GM23338 (cell line): ENCODE results near the gene NFXL1. TPM values are rescaled to one million over a fixed set of nuclear protein-coding genes. Genes with fewer than 3 reads are reported as not detected.

ENCODE experiments used
- ATAC-seq: fragments of 200-7000 bp; cut with Tn5 transposase; 3 replicates; pipeline ENCODE4 v1.9.1; 2020
- DNase-seq: peaks from one replicate; pipeline ENCODE4 v3.0.0-alpha.2; 2015; ENCODE audit warnings: low spot score
- H2AFZ ChIP-seq: fragments of 200-600 bp; sonication (generic); 2 replicates; pipeline ENCODE4 v1.8.0; 2016; ENCODE audit warnings: antibody characterized with exemption, mild to moderate bottlenecking, moderate library complexity
- H3F3A ChIP-seq: fragments of 200-600 bp; sonication (generic); replicated peaks from 2 replicates; pipeline ENCODE4 v1.8.0; 2017; ENCODE audit warnings: antibody characterized with exemption, mixed run types, low read depth
- H3K27ac ChIP-seq: fragments of 200-600 bp; sonication (generic); 2 replicates; pipeline ENCODE4 v1.6.1; 2016; ENCODE audit warnings: low read depth
- H3K27me3 ChIP-seq: fragments of 200-600 bp; sonication (generic); 2 replicates; pipeline ENCODE4 v1.8.0; 2016; ENCODE audit warnings: mild to moderate bottlenecking, mixed run types, moderate library complexity; ENCODE audit not compliant: insufficient read depth
- H3K36me3 ChIP-seq: fragments of 200-600 bp; sonication (generic); 2 replicates; pipeline ENCODE4 v1.8.0; 2016; ENCODE audit warnings: mild to moderate bottlenecking; ENCODE audit not compliant: insufficient read depth
- H3K4me1 ChIP-seq: fragments of 200-600 bp; sonication (generic); 2 replicates; pipeline ENCODE4 v1.8.0; 2016; ENCODE audit warnings: mild to moderate bottlenecking, moderate library complexity; ENCODE audit not compliant: insufficient read depth
- H3K4me2 ChIP-seq: fragments of 200-600 bp; sonication (generic); 2 replicates; pipeline ENCODE4 v1.7.1; 2017; ENCODE audit warnings: mixed run types
- H3K4me3 ChIP-seq: fragments of 200-600 bp; sonication (generic); 2 replicates; pipeline ENCODE4 v1.6.1; 2016; ENCODE audit warnings: mixed run types
- H3K79me2 ChIP-seq: fragments of 200-600 bp; sonication (generic); replicated peaks from 2 replicates; pipeline ENCODE4 v1.8.0; 2017; ENCODE audit warnings: mild to moderate bottlenecking; ENCODE audit not compliant: insufficient read depth
- H3K9me2 ChIP-seq: fragments of 200-600 bp; sonication (generic); 2 replicates; pipeline ENCODE4 v1.8.0; 2017; ENCODE audit not compliant: insufficient read depth
- H4K20me1 ChIP-seq: fragments of 200-600 bp; sonication (generic); replicated peaks from 2 replicates; pipeline ENCODE4 v1.8.0; 2017; ENCODE audit warnings: mild to moderate bottlenecking; ENCODE audit not compliant: insufficient read depth
- H3K27ac Mint-ChIP-seq: 2 replicates; pipeline ENCODE4 v1.8.0; 2020; ENCODE audit warnings: inconsistent platforms, mild to moderate bottlenecking, moderate library complexity, mixed read lengths
- H3K27me3 Mint-ChIP-seq: 3 replicates; pipeline ENCODE4 v1.8.0; 2022; ENCODE audit warnings: low read depth, mild to moderate bottlenecking, moderate library complexity, mixed read lengths, inconsistent platforms; ENCODE audit not compliant: insufficient read depth, poor library complexity
- H3K36me3 Mint-ChIP-seq: 3 replicates; pipeline ENCODE4 v1.8.0; 2021; ENCODE audit warnings: low read depth, mild to moderate bottlenecking, inconsistent platforms, moderate library complexity, mixed read lengths
- H3K4me1 Mint-ChIP-seq: 3 replicates; pipeline ENCODE4 v1.8.0; 2020; ENCODE audit warnings: mild to moderate bottlenecking, inconsistent platforms, mixed read lengths
- H3K4me3 Mint-ChIP-seq: 3 replicates; pipeline ENCODE4 v1.8.0; 2021; ENCODE audit warnings: moderate library complexity, mild to moderate bottlenecking, inconsistent platforms, mixed read lengths
- H3K9me3 Mint-ChIP-seq: 3 replicates; pipeline ENCODE4 v1.8.0; 2020; ENCODE audit warnings: moderate library complexity, mild to moderate bottlenecking, inconsistent platforms, mixed read lengths
- CREB1 ChIP-seq: fragments of 250-450 bp; sonication (Bioruptor Pico); IDR thresholded peaks from 2 replicates; pipeline ENCODE4 v1.5.0; 2020; ENCODE audit warnings: low read depth, mild to moderate bottlenecking, moderate library complexity
- EZH2 ChIP-seq: fragments of 200-600 bp; sonication (generic); IDR thresholded peaks from one replicate; pipeline ENCODE4 v1.8.0; 2017; ENCODE audit warnings: antibody characterized with exemption, mild to moderate bottlenecking, low read depth; ENCODE audit not compliant: unreplicated experiment
- EZH2phosphoT487 ChIP-seq: fragments of 200-600 bp; sonication (generic); IDR thresholded peaks from one replicate; pipeline ENCODE4 v1.8.1; 2018; ENCODE audit warnings: antibody characterized with exemption; ENCODE audit not compliant: unreplicated experiment
- JUNB ChIP-seq: IDR thresholded peaks from one replicate; pipeline ENCODE4 v1.6.1; 2016; ENCODE audit warnings: antibody characterized with exemption; ENCODE audit not compliant: unreplicated experiment
- NANOG ChIP-seq: IDR thresholded peaks from 2 replicates; pipeline ENCODE4 v1.6.1; 2016; ENCODE audit warnings: antibody characterized with exemption, borderline replicate concordance
- POLR2AphosphoS5 ChIP-seq: IDR thresholded peaks from 2 replicates; pipeline ENCODE4 v1.6.1; 2016; ENCODE audit warnings: antibody characterized with exemption, low read depth
- STAT1 ChIP-seq: IDR thresholded peaks from one replicate; pipeline ENCODE4 v1.6.1; 2016; ENCODE audit warnings: antibody characterized with exemption; ENCODE audit not compliant: unreplicated experiment
- ZNF331 ChIP-seq: fragments of 250-450 bp; sonication (Bioruptor Pico); IDR thresholded peaks from 2 replicates; pipeline ENCODE4 v1.5.0; 2020; ENCODE audit warnings: low read depth, mild to moderate bottlenecking, moderate library complexity
- polyA plus RNA-seq: library from polyadenylated mRNA; unstranded; fragments of >200 nt; fragmentation: Nextera tagmentation; extraction: Ambion mirVana; gene quantifications from 2 replicates; pipeline ENCODE4 v1.2.1, GENCODE V29; 2016
- total RNA-seq: library from RNA; depleted of rRNA; stranded (reverse); fragments of >200 nt; shearing (Covaris generic); gene quantifications from 2 replicates; pipeline ENCODE4 v1.2.3, GENCODE V29; 2014
- TF ChIP-seq, protein P1 (sequence below): fragments of 250-450 bp; sonication (Bioruptor Pico); IDR thresholded peaks from 2 replicates; pipeline ENCODE4 v1.5.0; 2020; ENCODE audit warnings: mild to moderate bottlenecking, moderate library complexity
- TF ChIP-seq, protein P2 (sequence below): IDR thresholded peaks from one replicate; pipeline ENCODE4 v1.6.1; 2018; ENCODE audit warnings: antibody characterized with exemption; ENCODE audit not compliant: unreplicated experiment
- TF ChIP-seq, protein P3 (sequence below): IDR thresholded peaks from 2 replicates; pipeline ENCODE4 v1.6.1; 2016; ENCODE audit warnings: antibody characterized with exemption
- TF ChIP-seq, protein P4 (sequence below), 2 experiments: fragments of 200-600 bp in 1 of 2; sonication (generic) in 1 of 2; conservative IDR thresholded peaks; 2 replicates each; pipeline versions ENCODE4 v1.5.1 to v1.6.1; 2016 to 2017; ENCODE audit warnings: antibody characterized with exemption in 2 of 2, low read depth in 2 of 2, mild to moderate bottlenecking in 2 of 2, moderate library complexity in 1 of 2

The NFXL1 gene
- total and polyA plus RNA-seq, 2 experiments from 2014 or later, result 19.4 to 31.7 TPM

DNA sequence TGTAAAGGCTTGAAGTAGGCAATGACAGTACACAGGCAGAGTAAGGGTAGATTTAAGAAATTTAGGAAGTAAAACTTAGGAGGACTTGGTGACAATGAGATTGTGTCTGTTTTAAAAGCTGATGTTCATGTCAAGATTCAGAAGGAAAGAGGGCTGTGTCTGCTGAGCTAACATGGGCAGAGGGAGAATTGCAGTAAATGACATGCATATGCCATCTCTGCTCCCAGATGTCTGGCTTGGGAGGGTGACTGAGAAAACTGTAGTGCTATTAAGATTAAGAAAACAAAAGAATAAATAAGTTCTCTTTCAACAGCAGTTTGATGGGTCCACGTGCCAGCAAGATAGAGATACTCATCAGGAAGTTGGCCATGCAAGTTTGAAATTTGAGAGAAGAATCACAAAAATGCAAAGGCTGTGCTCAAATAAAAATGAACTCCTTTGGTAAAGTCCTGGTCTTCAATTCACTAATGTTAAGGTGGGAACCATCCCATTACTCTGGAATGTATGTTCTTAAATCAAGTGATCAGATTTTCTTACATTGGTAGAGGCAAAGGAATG is 7.2 kb downstream of the NFXL1 start:
- H3K36me3 ChIP-seq, result peaks cover 20% of the 10 kb centered on the region
- no peaks in the 10 kb centered on the region for H3K27me3 ChIP-seq
- peaks cover 8% of the 10 kb centered on the region; the same call in 1 of the 2 replicates for H3K4me1 ChIP-seq
- TF ChIP-seq NANOG (no peak), STAT1 (no peak), ZNF331 (CRISPR knock-in tag) (no peak), POLR2AphosphoS5 (no peak), EZH2 (no peak), CREB1 (CRISPR knock-in tag) (no peak), JUNB (no peak), EZH2phosphoT487 (no peak)
- TF ChIP-seq, protein P1, sequence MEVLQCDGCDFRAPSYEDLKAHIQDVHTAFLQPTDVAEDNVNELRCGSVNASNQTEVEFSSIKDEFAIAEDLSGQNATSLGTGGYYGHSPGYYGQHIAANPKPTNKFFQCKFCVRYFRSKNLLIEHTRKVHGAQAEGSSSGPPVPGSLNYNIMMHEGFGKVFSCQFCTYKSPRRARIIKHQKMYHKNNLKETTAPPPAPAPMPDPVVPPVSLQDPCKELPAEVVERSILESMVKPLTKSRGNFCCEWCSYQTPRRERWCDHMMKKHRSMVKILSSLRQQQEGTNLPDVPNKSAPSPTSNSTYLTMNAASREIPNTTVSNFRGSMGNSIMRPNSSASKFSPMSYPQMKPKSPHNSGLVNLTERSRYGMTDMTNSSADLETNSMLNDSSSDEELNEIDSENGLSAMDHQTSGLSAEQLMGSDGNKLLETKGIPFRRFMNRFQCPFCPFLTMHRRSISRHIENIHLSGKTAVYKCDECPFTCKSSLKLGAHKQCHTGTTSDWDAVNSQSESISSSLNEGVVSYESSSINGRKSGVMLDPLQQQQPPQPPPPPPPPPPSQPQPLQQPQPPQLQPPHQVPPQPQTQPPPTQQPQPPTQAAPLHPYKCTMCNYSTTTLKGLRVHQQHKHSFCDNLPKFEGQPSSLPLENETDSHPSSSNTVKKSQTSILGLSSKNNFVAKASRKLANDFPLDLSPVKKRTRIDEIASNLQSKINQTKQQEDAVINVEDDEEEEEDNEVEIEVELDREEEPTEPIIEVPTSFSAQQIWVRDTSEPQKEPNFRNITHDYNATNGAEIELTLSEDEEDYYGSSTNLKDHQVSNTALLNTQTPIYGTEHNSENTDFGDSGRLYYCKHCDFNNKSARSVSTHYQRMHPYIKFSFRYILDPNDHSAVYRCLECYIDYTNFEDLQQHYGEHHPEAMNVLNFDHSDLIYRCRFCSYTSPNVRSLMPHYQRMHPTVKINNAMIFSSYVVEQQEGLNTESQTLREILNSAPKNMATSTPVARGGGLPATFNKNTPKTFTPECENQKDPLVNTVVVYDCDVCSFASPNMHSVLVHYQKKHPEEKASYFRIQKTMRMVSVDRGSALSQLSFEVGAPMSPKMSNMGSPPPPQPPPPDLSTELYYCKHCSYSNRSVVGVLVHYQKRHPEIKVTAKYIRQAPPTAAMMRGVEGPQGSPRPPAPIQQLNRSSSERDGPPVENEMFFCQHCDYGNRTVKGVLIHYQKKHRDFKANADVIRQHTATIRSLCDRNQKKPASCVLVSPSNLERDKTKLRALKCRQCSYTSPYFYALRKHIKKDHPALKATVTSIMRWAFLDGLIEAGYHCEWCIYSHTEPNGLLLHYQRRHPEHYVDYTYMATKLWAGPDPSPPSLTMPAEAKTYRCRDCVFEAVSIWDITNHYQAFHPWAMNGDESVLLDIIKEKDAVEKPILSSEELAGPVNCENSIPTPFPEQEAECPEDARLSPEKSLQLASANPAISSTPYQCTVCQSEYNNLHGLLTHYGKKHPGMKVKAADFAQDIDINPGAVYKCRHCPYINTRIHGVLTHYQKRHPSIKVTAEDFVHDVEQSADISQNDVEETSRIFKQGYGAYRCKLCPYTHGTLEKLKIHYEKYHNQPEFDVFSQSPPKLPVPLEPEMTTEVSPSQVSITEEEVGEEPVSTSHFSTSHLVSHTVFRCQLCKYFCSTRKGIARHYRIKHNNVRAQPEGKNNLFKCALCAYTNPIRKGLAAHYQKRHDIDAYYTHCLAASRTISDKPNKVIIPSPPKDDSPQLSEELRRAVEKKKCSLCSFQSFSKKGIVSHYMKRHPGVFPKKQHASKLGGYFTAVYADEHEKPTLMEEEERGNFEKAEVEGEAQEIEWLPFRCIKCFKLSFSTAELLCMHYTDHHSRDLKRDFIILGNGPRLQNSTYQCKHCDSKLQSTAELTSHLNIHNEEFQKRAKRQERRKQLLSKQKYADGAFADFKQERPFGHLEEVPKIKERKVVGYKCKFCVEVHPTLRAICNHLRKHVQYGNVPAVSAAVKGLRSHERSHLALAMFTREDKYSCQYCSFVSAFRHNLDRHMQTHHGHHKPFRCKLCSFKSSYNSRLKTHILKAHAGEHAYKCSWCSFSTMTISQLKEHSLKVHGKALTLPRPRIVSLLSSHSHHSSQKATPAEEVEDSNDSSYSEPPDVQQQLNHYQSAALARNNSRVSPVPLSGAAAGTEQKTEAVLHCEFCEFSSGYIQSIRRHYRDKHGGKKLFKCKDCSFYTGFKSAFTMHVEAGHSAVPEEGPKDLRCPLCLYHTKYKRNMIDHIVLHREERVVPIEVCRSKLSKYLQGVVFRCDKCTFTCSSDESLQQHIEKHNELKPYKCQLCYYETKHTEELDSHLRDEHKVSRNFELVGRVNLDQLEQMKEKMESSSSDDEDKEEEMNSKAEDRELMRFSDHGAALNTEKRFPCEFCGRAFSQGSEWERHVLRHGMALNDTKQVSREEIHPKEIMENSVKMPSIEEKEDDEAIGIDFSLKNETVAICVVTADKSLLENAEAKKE (CRISPR knock-in tag), result no peak
- TF ChIP-seq, protein P2, sequence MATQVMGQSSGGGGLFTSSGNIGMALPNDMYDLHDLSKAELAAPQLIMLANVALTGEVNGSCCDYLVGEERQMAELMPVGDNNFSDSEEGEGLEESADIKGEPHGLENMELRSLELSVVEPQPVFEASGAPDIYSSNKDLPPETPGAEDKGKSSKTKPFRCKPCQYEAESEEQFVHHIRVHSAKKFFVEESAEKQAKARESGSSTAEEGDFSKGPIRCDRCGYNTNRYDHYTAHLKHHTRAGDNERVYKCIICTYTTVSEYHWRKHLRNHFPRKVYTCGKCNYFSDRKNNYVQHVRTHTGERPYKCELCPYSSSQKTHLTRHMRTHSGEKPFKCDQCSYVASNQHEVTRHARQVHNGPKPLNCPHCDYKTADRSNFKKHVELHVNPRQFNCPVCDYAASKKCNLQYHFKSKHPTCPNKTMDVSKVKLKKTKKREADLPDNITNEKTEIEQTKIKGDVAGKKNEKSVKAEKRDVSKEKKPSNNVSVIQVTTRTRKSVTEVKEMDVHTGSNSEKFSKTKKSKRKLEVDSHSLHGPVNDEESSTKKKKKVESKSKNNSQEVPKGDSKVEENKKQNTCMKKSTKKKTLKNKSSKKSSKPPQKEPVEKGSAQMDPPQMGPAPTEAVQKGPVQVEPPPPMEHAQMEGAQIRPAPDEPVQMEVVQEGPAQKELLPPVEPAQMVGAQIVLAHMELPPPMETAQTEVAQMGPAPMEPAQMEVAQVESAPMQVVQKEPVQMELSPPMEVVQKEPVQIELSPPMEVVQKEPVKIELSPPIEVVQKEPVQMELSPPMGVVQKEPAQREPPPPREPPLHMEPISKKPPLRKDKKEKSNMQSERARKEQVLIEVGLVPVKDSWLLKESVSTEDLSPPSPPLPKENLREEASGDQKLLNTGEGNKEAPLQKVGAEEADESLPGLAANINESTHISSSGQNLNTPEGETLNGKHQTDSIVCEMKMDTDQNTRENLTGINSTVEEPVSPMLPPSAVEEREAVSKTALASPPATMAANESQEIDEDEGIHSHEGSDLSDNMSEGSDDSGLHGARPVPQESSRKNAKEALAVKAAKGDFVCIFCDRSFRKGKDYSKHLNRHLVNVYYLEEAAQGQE, result no peak
- TF ChIP-seq, protein P3, sequence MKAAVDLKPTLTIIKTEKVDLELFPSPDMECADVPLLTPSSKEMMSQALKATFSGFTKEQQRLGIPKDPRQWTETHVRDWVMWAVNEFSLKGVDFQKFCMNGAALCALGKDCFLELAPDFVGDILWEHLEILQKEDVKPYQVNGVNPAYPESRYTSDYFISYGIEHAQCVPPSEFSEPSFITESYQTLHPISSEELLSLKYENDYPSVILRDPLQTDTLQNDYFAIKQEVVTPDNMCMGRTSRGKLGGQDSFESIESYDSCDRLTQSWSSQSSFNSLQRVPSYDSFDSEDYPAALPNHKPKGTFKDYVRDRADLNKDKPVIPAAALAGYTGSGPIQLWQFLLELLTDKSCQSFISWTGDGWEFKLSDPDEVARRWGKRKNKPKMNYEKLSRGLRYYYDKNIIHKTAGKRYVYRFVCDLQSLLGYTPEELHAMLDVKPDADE, result no peak
- TF ChIP-seq, protein P4, sequence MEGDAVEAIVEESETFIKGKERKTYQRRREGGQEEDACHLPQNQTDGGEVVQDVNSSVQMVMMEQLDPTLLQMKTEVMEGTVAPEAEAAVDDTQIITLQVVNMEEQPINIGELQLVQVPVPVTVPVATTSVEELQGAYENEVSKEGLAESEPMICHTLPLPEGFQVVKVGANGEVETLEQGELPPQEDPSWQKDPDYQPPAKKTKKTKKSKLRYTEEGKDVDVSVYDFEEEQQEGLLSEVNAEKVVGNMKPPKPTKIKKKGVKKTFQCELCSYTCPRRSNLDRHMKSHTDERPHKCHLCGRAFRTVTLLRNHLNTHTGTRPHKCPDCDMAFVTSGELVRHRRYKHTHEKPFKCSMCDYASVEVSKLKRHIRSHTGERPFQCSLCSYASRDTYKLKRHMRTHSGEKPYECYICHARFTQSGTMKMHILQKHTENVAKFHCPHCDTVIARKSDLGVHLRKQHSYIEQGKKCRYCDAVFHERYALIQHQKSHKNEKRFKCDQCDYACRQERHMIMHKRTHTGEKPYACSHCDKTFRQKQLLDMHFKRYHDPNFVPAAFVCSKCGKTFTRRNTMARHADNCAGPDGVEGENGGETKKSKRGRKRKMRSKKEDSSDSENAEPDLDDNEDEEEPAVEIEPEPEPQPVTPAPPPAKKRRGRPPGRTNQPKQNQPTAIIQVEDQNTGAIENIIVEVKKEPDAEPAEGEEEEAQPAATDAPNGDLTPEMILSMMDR (conservative IDR thresholded peaks at IDR 0.05; ENCODE audit: low read depth in 2 of 2), result no peak
- no peak overlapping the region for H3K4me3 Mint-ChIP-seq
- H3K4me2 ChIP-seq, result no peak overlapping the region
- peaks cover 72% of the 10 kb centered on the region for H3K79me2 ChIP-seq
- no peaks in the 10 kb centered on the region for H3K9me3 Mint-ChIP-seq
- no peak for DNase-seq
- peaks cover 10% of the 10 kb centered on the region for H3K4me1 Mint-ChIP-seq
- H3F3A ChIP-seq, result no peaks in the 10 kb centered on the region
- H3K27ac Mint-ChIP-seq, result no peak overlapping the region
- H3K9me2 ChIP-seq, result no peaks in the 10 kb centered on the region
- H3K4me3 ChIP-seq, result no peak overlapping the region
- no peak for ATAC-seq
- H2AFZ ChIP-seq, result no peak overlapping the region
- 0 out of 2 replicates have a peak, but pooled peaks cover 12% of the 10 kb centered on the region for H4K20me1 ChIP-seq
- no peaks in the 10 kb centered on the region for H3K27me3 Mint-ChIP-seq
- no peak overlapping the region for H3K27ac ChIP-seq
- peaks cover 59% of the 10 kb centered on the region for H3K36me3 Mint-ChIP-seq
